NB4 (cell line): ENCODE results near the gene THPO.

Experiments used
- MYC ChIP-seq: IDR thresholded peaks from 2 replicates; pipeline ENCODE4 v1.6.1; 2011; ENCODE audit warnings: low read depth, low read length
- POLR2A ChIP-seq: IDR thresholded peaks from 2 replicates; pipeline ENCODE4 v1.6.1; 2011; ENCODE audit warnings: mild to moderate bottlenecking; ENCODE audit not compliant: insufficient read length; ENCODE audit errors: extremely low read depth
- TF ChIP-seq, protein P1 (sequence below): IDR thresholded peaks from one replicate; pipeline ENCODE4 v1.5.1; 2012; ENCODE audit warnings: low read depth, low read length
- TF ChIP-seq, protein P2 (sequence below): IDR thresholded peaks from 2 replicates; pipeline ENCODE4 v1.6.1; 2011; ENCODE audit warnings: low read depth, low read length

DNA sequence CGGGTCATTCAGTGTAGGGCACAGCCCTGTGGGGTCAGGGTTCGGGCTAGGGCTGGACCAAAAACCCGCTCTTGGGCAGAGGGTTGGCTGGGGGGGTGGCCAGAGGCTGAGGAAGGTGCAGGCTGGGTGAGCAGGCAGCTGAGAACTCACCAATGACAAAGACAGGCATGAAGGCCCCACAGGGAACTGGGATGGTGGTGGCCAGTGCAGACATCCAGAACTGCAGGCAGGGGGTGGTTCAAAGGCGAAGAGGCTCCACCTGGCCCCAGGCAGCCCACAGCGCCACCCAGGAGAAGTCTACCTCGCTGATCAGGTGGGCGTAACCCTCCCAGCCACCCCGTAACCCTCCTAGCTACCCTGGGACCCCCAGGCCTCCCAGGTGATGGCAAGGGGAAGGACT, 23.3 kb downstream of the THPO start:
- TF ChIP-seq, protein P1, sequence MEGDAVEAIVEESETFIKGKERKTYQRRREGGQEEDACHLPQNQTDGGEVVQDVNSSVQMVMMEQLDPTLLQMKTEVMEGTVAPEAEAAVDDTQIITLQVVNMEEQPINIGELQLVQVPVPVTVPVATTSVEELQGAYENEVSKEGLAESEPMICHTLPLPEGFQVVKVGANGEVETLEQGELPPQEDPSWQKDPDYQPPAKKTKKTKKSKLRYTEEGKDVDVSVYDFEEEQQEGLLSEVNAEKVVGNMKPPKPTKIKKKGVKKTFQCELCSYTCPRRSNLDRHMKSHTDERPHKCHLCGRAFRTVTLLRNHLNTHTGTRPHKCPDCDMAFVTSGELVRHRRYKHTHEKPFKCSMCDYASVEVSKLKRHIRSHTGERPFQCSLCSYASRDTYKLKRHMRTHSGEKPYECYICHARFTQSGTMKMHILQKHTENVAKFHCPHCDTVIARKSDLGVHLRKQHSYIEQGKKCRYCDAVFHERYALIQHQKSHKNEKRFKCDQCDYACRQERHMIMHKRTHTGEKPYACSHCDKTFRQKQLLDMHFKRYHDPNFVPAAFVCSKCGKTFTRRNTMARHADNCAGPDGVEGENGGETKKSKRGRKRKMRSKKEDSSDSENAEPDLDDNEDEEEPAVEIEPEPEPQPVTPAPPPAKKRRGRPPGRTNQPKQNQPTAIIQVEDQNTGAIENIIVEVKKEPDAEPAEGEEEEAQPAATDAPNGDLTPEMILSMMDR = no peak
- TF ChIP-seq POLR2A (no peak), MYC (no peak)
- TF ChIP-seq, protein P2, sequence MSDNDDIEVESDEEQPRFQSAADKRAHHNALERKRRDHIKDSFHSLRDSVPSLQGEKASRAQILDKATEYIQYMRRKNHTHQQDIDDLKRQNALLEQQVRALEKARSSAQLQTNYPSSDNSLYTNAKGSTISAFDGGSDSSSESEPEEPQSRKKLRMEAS = no peak
